Stimulated activated CD4-positive, alpha-beta T cell treated with anti-CD3 and anti-CD28 coated beads, Interleukin-2, amount 100 ng/mL, for 4 hours (primary cell): ENCODE measurements around the gene TPRG1L.
"Not testable (repeated sequence)": the region's sequence is repeated elsewhere in the genome, so short reads cannot be mapped to it uniquely, and the experiment has no call there.

Experiments used
- DNase-seq: peaks from one replicate; pipeline ENCODE4 v3.0.0-alpha.2; 2020; ENCODE audit warnings: low read depth

TPRG1L gene

GRCh38 chr1:3624200-3625136 is at the start of gene TPRG1L:
TPRG1L (plus strand) TSS chr1:3625015; CDS start chr1:3625073, 58 bp downstream.
- DNase-seq = peak; percentile 97

- not testable (repeated sequence) for DNase-seq
Measured at GRCh38 chr1:3575515-3575914, 49.3 kb upstream of the TPRG1L start.

GRCh38 chr1:3575993-3576392 is 48.8 kb upstream of the TPRG1L start:
- DNase-seq = no peak

- DNase-seq = no peak
Measured at GRCh38 chr1:3577300-3577699, 47.5 kb upstream of the TPRG1L start.

GRCh38 chr1:3577711-3578432 is 46.9 kb upstream of the TPRG1L start:
- no peak for DNase-seq

- DNase-seq = no peak
Measured at GRCh38 chr1:3578433-3578805, 46.4 kb upstream of the TPRG1L start.

- no peak for DNase-seq
Measured at GRCh38 chr1:3578906-3579305, 45.9 kb upstream of the TPRG1L start.

- no peak for DNase-seq
Measured at GRCh38 chr1:3579626-3580025, 45.2 kb upstream of the TPRG1L start.

GRCh38 chr1:3580231-3580630 is 44.6 kb upstream of the TPRG1L start:
- DNase-seq = no peak

GRCh38 chr1:3581296-3582036 is 43.3 kb upstream of the TPRG1L start:
- DNase-seq = no peak

GRCh38 chr1:3583751-3584150 is 41.1 kb upstream of the TPRG1L start:
- not testable (repeated sequence) for DNase-seq

GRCh38 chr1:3584915-3585314 is 39.9 kb upstream of the TPRG1L start:
- DNase-seq = peak; percentile 54

- not testable (repeated sequence) for DNase-seq
Measured at GRCh38 chr1:3585353-3585868, 39.4 kb upstream of the TPRG1L start.

GRCh38 chr1:3585940-3586568 is 38.8 kb upstream of the TPRG1L start:
- DNase-seq = no peak

GRCh38 chr1:3586986-3587759 is 37.6 kb upstream of the TPRG1L start:
- no peak for DNase-seq

- no peak for DNase-seq
Measured at GRCh38 chr1:3588395-3588794, 36.4 kb upstream of the TPRG1L start.

GRCh38 chr1:3590139-3590763 is 34.6 kb upstream of the TPRG1L start:
- DNase-seq = no peak

GRCh38 chr1:3590951-3591865 is 33.6 kb upstream of the TPRG1L start:
- DNase-seq = no peak

GRCh38 chr1:3593334-3593733 is 31.5 kb upstream of the TPRG1L start:
- no peak for DNase-seq
